Activated T-cell treated with anti-CD3 and anti-CD28 coated beads for 24 hours (primary cell): Measurements from ENCODE around the gene STK33.

ENCODE experiments used
- DNase-seq: peaks from one replicate; pipeline ENCODE4 v3.0.0-alpha.2; 2020; ENCODE audit warnings: low read depth

STK33 gene

DNA sequence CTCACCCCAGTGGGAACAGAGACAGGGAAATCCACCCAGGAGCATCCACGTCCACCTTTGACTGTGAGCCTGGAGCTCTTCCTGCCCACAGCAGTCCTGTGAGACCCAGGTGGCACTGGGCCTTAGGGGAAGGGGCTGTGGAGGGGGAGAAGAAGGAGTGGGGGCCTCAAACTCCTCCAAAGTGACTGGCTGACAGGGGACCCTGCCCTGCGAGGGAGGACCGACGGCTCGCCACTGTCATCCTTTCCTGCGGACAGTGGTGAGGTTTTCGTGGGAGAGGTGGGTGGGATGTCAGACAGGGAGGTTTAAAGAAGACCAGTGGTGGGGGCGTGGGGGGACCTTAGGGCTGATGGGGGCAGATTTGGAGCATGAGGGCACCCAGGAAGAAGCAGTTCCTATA, 237.8 kb downstream of the STK33 start:
- no peak for DNase-seq

DNA sequence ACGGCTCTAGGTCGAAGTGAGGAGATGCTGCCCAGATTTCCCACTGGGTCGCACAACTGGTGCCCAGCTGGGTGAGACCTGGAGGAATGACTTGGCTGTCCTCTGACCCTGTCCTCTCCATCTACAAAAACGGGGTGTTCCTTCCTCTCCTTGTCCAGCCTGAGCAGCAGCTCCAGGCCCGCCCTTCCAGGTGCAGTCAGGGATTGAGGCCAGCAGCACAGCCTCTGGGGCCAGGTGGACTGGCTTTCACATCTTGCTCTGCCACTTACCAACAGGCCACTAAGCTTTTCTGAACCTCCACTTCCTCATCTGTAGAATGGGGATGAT, 238.6 kb downstream of the STK33 start:
- DNase-seq, result no peak

- DNase-seq, result no peak
Observed at GRCh38 chr11:8354622-8355415, 239.2 kb downstream of the STK33 start.

- no peak for DNase-seq
Observed at GRCh38 chr11:8352876-8353505, 241.0 kb downstream of the STK33 start.

DNA sequence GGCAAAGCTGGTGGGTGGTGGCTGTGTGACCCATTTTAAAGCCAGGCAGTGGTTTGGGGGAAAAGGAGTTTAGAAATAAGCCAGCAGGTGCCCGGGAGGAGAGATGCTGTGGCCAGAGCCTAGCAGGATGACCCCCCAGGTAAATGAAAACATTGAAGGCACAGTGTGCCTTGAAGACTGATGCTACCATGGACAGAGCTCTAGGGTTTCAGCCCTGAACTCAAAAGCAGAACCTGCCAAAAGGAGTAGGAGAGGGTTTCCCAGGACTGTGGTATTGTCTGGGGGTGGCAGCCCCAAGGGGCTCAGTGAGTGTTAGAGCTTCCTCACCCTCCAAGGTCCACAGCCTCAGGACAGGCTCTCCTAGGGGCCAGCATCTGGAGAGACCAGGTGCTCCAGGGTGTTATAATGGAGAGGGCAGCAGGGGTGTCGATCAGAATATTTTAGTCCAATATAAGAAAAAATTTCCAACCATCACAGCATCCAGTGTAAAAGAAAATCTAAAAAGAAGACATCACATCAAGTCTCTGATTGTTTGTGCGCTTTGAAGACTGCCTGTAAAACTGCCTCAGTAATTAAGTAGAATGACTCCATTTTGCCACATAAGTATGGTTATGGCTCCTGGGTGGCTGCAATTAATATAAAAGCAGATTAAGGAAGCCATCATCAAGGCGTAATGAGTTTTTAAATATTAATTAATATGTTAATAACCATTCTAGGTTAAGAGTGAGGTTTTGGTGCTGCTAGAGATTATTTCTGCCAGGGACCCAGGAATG, 241.7 kb downstream of the STK33 start:
- DNase-seq, result no peak

GRCh38 chr11:8351223-8351622, 242.8 kb downstream of the STK33 start:
- no peak for DNase-seq

DNA sequence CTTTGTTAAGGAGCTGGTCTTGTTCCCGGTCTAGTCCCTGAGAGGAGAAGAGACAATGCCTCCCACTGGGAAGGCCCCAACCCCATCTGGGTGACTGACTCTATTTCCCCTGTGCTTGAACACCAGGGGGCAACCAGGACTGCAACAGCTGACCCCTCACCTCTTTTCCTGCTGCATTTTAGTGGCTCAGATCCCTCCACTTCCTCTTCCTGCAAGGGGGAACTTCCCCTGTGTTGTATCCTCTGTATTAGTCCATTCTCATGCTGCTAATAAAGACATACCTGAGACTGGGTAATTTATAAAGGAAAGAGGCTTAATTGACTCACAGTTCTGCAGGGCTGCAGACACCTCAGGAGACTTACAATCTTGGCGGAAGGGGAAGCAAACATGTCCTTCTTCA, 246.1 kb downstream of the STK33 start:
- DNase-seq, result no peak

DNA sequence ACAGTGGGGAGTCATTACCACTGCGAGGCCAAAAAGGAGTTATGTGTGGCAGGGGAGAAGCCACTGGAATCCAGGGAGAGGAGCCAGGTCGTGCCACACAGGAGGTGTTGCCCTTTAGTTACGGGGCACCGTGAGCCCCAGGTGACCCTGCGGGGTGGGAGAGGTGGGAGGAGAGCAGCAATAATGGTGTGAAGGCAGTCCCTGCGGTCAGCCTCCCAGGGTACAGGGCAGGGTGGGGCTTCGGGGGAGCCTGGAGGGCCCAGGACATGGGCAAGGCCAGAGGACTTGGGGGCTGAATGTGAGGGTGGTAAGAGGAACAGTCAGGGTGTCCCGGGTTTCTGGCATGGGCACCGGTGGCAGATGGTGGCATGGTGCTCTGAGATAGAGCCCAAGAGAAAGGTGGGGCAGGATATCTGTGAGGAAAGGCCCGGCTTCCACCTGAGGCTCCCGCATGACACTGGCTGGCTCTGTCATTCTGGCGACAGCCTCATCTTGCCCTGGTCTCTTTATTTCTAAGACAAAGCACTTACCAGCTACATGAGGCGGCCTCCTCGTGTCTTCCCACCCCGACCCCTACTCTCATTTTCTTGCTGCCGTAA, 247.8 kb downstream of the STK33 start:
- no peak for DNase-seq

DNA sequence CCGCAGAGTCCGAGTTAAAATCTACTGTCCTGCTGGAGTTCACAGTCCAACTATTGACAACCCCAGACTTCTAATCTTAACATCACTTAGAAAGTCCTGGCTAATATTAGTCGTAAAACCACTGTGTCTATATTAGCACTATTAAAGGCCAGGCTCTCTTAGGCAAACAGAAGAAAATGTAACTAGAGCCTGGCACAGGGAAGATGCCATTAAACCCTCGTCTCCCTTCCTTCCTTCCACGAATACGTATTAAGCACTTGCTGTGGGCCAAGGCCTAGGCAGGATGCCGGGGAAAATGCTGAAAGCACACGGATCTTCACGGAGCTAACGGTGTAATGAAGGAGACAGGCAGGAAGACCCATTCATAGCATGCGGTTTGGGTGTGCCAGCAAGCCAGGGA, 248.8 kb downstream of the STK33 start:
- no peak for DNase-seq

GRCh38 chr11:8344346-8344745, 249.7 kb downstream of the STK33 start:
- no peak for DNase-seq

DNA sequence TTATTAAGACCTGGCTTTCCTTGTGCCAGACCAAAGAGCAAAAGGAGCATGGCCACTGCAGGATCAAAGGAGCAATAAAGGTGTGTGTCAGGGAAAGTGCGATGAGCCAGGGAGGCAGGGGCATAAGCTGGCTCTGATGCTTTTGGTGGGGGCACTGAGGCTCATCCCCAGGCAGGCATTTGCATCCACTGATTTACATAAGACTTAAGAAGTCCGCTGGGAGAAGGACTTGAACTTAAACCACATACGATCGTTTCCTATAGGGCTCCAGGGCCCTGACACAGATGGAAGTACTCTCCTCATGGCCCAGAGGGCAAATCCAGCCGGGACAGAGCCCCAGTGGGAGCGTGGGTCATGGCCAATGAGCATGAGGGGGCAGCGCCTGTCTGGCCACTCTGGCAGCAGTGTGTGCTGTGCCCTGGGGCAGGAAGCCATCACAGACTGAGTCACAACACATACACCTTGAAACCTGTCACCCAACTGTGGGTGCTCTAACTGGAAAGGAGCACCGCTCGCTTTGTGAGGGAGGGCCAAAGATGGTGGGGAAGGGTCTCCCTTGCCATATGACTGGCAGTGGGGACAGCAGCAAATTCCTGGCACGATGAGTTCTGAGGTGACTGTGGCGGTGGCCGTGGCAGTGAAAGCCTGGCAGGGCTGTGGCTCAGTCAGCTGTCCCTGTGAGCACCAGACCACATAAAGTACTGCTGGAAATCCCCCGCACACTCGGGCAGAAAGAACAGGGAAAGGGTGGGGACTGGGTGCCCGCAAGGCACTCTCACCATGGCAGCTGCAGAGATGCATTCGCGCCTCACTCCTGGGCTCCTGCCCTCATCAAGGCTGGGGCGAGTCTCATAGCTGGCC, 251.0 kb downstream of the STK33 start:
- no peak for DNase-seq

DNA sequence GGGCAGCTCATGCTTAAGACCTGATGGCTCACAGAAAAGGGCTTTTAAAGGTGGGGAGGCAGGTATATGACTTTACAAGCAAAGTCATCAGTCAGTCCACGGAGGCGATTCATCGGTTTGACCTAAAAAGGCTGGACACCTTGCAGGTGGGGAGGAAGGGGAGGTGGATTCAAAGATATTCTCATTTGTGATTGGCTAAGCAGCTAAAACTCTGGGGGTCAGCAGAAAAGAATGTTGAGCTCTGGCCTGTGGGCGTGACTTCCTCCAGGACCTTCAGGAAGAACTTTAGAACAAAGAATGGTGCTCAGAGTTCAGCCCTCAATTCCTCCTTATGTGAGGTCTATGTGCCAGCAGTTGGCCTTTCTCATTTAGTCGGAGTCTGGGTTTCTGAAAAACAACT, 252.0 kb downstream of the STK33 start:
- no peak for DNase-seq
